ENCODE results near the gene MTUS2. TPM values are rescaled to one million over a fixed set of nuclear protein-coding genes. Genes with fewer than 3 reads are reported as not detected.

MTUS2 gene
- polyA plus RNA-seq, 2 of the 4 experiments (the other 2 are of a cell fraction) = not detected

DNA sequence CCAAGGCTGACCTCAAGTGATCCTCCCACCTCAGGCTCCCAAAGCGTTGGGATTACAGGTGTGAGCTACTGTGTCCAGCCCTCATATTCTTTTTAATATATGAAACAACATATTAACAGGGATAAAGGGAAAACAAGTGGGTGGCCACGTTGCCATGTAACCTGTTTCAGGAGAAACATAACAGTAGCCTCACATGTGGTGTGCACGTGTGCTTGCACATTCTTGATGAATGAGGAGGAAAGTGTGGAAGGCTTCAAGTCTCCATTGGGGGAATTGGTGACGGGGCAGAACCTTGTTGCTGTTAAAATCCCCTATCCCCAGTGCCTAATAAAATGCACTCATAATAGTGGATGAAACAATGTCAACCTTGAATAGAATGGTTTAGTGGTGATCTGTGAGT lies 202.3 kb downstream of the MTUS2 start:
- no peak for ATAC-seq

DNA sequence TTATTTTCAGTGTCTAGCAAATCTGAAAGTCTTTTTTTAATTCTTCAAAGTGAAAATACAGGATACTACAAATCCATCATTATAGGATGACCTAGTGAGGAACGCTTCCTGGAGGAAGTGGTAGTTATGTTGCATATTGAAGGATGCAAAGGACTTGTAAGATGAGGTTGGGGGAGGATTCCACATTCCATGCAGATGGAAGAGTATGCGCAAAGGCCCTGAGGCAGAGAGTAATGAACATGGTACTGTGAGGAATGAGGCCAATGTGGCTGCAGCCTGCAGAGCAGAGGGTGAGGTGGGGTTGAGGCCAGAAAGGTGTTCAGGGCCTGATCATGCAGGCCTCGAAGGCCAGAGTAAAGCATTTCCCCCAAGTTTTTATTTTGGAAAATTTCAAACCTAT lies 202.8 kb downstream of the MTUS2 start:
- 33% methylated on average over 3 of the region's 3 CpGs for WGBS (ENCODE audit: missing lambda C conversion rate)
- DNase-seq (ENCODE audit: low read depth in 1 of 2, low spot score in 1 of 2) (no peak), ATAC-seq (no peak), FAIRE-seq (no peak)
- CTCF ChIA-PET = no interaction called here
- H3K27ac ChIP-seq = no peak overlapping the region
- no peaks in the 10 kb centered on the region for H3K4me1 ChIP-seq
- POLR2A ChIA-PET = no interaction called here
- H3K9me3 ChIP-seq = no peaks in the 10 kb centered on the region
- no peak overlapping the region for H3K4me3 ChIP-seq
- H3K4me2 ChIP-seq = no peak overlapping the region
- TF ChIP-seq PHF8 (IDR thresholded peaks at IDR 0.05; ENCODE audit: borderline replicate concordance, low read depth) (no peak), KDM1A (IDR thresholded peaks at IDR 0.05; ENCODE audit: low read depth) (no peak), ZNF302 (CRISPR knock-in tag; IDR thresholded peaks at IDR 0.05) (no peak), HOXA7 (CRISPR knock-in tag; IDR thresholded peaks at IDR 0.05) (no peak), ESRRA (IDR thresholded peaks at IDR 0.05; ENCODE audit: borderline replicate concordance, low read length) (no peak), CEBPB (IDR thresholded peaks at IDR 0.05) (no peak), CHD2 (IDR thresholded peaks at IDR 0.05; ENCODE audit: low read length, partially characterized antibody) (no peak), TP53 (CRISPR knock-in tag; IDR thresholded peaks at IDR 0.05) (no peak), RARB (CRISPR knock-in tag; IDR thresholded peaks at IDR 0.05) (no peak), RAD21 (conservative IDR thresholded peaks at IDR 0.05 in 1 of 2, IDR thresholded peaks at IDR 0.05 in 1 of 2) (no peak), KDM5A (IDR thresholded peaks at IDR 0.05) (no peak), RFX5 (IDR thresholded peaks at IDR 0.05) (no peak)
- TF ChIP-seq, protein P1, sequence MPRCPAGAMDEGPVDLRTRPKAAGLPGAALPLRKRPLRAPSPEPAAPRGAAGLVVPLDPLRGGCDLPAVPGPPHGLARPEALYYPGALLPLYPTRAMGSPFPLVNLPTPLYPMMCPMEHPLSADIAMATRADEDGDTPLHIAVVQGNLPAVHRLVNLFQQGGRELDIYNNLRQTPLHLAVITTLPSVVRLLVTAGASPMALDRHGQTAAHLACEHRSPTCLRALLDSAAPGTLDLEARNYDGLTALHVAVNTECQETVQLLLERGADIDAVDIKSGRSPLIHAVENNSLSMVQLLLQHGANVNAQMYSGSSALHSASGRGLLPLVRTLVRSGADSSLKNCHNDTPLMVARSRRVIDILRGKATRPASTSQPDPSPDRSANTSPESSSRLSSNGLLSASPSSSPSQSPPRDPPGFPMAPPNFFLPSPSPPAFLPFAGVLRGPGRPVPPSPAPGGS (IDR thresholded peaks at IDR 0.05) = no peak
- TF ChIP-seq, protein P2, sequence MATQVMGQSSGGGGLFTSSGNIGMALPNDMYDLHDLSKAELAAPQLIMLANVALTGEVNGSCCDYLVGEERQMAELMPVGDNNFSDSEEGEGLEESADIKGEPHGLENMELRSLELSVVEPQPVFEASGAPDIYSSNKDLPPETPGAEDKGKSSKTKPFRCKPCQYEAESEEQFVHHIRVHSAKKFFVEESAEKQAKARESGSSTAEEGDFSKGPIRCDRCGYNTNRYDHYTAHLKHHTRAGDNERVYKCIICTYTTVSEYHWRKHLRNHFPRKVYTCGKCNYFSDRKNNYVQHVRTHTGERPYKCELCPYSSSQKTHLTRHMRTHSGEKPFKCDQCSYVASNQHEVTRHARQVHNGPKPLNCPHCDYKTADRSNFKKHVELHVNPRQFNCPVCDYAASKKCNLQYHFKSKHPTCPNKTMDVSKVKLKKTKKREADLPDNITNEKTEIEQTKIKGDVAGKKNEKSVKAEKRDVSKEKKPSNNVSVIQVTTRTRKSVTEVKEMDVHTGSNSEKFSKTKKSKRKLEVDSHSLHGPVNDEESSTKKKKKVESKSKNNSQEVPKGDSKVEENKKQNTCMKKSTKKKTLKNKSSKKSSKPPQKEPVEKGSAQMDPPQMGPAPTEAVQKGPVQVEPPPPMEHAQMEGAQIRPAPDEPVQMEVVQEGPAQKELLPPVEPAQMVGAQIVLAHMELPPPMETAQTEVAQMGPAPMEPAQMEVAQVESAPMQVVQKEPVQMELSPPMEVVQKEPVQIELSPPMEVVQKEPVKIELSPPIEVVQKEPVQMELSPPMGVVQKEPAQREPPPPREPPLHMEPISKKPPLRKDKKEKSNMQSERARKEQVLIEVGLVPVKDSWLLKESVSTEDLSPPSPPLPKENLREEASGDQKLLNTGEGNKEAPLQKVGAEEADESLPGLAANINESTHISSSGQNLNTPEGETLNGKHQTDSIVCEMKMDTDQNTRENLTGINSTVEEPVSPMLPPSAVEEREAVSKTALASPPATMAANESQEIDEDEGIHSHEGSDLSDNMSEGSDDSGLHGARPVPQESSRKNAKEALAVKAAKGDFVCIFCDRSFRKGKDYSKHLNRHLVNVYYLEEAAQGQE (IDR thresholded peaks at IDR 0.05) = no peak

More for the DNA sequence above, 202.3 kb downstream of the MTUS2 start:
- ChIA-PET CTCF (no interaction called here), POLR2A (no interaction called here)
- H3K4me3 ChIP-seq = no peak overlapping the region
- no peaks in the 10 kb centered on the region for H3K9me3 ChIP-seq
- H3K4me2 ChIP-seq = no peak overlapping the region
- TF ChIP-seq, protein P3, sequence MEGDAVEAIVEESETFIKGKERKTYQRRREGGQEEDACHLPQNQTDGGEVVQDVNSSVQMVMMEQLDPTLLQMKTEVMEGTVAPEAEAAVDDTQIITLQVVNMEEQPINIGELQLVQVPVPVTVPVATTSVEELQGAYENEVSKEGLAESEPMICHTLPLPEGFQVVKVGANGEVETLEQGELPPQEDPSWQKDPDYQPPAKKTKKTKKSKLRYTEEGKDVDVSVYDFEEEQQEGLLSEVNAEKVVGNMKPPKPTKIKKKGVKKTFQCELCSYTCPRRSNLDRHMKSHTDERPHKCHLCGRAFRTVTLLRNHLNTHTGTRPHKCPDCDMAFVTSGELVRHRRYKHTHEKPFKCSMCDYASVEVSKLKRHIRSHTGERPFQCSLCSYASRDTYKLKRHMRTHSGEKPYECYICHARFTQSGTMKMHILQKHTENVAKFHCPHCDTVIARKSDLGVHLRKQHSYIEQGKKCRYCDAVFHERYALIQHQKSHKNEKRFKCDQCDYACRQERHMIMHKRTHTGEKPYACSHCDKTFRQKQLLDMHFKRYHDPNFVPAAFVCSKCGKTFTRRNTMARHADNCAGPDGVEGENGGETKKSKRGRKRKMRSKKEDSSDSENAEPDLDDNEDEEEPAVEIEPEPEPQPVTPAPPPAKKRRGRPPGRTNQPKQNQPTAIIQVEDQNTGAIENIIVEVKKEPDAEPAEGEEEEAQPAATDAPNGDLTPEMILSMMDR (IDR thresholded peaks at IDR 0.05) = no peak
- TF ChIP-seq ZC3H11A (IDR thresholded peaks at IDR 0.05) (no peak), TFCP2L1 (CRISPR knock-in tag; IDR thresholded peaks at IDR 0.05) (no peak)
- TF ChIP-seq, protein P4, sequence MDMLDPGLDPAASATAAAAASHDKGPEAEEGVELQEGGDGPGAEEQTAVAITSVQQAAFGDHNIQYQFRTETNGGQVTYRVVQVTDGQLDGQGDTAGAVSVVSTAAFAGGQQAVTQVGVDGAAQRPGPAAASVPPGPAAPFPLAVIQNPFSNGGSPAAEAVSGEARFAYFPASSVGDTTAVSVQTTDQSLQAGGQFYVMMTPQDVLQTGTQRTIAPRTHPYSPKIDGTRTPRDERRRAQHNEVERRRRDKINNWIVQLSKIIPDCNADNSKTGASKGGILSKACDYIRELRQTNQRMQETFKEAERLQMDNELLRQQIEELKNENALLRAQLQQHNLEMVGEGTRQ (IDR thresholded peaks at IDR 0.05) = no peak
- TF ChIP-seq, protein P5, sequence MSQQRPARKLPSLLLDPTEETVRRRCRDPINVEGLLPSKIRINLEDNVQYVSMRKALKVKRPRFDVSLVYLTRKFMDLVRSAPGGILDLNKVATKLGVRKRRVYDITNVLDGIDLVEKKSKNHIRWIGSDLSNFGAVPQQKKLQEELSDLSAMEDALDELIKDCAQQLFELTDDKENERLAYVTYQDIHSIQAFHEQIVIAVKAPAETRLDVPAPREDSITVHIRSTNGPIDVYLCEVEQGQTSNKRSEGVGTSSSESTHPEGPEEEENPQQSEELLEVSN (IDR thresholded peaks at IDR 0.05; ENCODE audit: borderline replicate concordance, low read depth) = no peak
- whole genome bisulfite sequencing (ENCODE audit: missing lambda C conversion rate) = 3% methylated on average over 4 of the region's 4 CpGs
- no peaks in the 10 kb centered on the region for H3K4me1 ChIP-seq
- H3K27ac ChIP-seq = no peak overlapping the region
- no peak for FAIRE-seq
- no peak for DNase-seq (ENCODE audit: low read depth in 1 of 2, low spot score in 1 of 2)
